ENCODE results near the gene PLXNA4.

Gene PLXNA4

DNA sequence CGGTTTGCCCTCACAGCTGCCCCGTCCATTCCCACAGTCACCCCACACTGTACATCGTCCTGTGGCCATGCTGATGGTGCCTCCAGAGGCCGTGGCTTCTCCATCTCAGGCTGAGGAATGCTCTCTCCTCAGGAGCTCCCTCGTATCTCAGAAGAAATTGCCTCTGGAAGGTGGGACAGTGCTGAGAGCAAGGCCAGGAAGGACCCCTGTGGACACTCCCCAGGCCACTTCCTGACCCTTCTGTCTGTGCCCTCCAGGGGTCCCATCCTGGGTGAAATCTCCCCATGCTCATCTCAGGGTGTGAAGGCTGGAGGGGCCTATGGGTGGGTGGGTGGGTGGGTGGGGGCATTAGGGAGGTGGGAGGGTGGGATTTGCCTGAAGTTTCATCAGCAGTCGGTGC lies 454.3 kb downstream of the PLXNA4 start:
- TF ChIP-seq MYC (IDR thresholded peaks at IDR 0.05; ENCODE audit: low read depth, low read length): no peak
- TF ChIP-seq, protein P1, sequence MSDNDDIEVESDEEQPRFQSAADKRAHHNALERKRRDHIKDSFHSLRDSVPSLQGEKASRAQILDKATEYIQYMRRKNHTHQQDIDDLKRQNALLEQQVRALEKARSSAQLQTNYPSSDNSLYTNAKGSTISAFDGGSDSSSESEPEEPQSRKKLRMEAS (IDR thresholded peaks at IDR 0.05; ENCODE audit: low read depth, low read length): no peak
- TF ChIP-seq, protein P2, sequence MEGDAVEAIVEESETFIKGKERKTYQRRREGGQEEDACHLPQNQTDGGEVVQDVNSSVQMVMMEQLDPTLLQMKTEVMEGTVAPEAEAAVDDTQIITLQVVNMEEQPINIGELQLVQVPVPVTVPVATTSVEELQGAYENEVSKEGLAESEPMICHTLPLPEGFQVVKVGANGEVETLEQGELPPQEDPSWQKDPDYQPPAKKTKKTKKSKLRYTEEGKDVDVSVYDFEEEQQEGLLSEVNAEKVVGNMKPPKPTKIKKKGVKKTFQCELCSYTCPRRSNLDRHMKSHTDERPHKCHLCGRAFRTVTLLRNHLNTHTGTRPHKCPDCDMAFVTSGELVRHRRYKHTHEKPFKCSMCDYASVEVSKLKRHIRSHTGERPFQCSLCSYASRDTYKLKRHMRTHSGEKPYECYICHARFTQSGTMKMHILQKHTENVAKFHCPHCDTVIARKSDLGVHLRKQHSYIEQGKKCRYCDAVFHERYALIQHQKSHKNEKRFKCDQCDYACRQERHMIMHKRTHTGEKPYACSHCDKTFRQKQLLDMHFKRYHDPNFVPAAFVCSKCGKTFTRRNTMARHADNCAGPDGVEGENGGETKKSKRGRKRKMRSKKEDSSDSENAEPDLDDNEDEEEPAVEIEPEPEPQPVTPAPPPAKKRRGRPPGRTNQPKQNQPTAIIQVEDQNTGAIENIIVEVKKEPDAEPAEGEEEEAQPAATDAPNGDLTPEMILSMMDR (IDR thresholded peaks at IDR 0.05; ENCODE audit: low read depth, low read length): no peak
- TF ChIP-seq POLR2A (IDR thresholded peaks at IDR 0.05; ENCODE audit: extremely low read depth, insufficient read length): no peak
- no peak for DNase-seq (ENCODE audit: low read depth)
- no peak overlapping the region for H3K4me3 ChIP-seq (ENCODE audit: low read depth, low read length)

DNA sequence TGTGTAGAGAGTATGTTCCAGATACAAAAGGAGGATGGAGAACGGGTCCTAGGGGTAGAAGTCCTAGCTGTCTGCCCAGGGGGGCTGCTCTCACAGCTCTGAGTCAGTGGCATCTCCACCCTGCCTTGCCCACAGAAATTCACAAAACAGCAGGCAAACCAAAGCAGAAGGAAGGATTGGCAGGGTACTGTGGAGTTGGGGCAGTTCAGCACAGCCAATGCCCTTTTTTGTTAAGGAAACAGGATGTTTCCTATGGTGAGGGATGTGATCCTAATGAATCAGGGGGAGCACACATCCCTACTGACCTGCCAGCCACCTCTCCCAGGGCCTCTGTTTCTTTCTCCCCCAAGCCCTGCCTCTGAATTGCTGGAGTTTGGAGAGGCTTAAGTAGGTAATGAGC lies 457.6 kb downstream of the PLXNA4 start:
- no peak for DNase-seq (ENCODE audit: low read depth)
- no peak overlapping the region for H3K4me3 ChIP-seq (ENCODE audit: low read depth, low read length)
- TF ChIP-seq, protein P1 (IDR thresholded peaks at IDR 0.05; ENCODE audit: low read depth, low read length): no peak
- TF ChIP-seq, protein P2 (IDR thresholded peaks at IDR 0.05; ENCODE audit: low read depth, low read length): no peak
- TF ChIP-seq MYC (IDR thresholded peaks at IDR 0.05; ENCODE audit: low read depth, low read length) (no peak), POLR2A (IDR thresholded peaks at IDR 0.05; ENCODE audit: extremely low read depth, insufficient read length) (no peak)

DNA sequence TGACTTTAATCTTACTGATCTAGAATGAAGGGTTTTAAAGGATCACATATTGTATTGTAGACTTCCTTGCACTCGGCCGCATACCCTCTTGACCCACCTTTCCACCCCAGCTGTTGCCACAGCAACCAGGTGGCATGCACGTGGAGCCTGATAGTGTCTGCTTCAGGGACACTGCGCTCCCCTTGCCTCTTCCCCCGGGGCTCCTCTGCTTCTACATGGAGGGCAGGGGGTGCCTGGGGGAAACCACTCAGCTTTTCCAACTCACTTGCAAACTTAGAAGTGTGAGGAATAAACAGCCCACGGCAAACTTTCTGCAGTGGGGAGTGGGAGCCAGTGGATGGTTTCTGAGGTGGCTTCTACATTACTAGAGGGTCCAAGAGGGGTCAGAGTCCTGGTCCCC lies 458.6 kb downstream of the PLXNA4 start:
- no peak overlapping the region for H3K4me3 ChIP-seq (ENCODE audit: low read depth, low read length)
- no peak for DNase-seq (ENCODE audit: low read depth)
- no peak for TF ChIP-seq MYC (IDR thresholded peaks at IDR 0.05; ENCODE audit: low read depth, low read length)
- TF ChIP-seq, protein P2 (IDR thresholded peaks at IDR 0.05; ENCODE audit: low read depth, low read length): no peak
- TF ChIP-seq, protein P1 (IDR thresholded peaks at IDR 0.05; ENCODE audit: low read depth, low read length): no peak
- TF ChIP-seq POLR2A (IDR thresholded peaks at IDR 0.05; ENCODE audit: extremely low read depth, insufficient read length): no peak

DNA sequence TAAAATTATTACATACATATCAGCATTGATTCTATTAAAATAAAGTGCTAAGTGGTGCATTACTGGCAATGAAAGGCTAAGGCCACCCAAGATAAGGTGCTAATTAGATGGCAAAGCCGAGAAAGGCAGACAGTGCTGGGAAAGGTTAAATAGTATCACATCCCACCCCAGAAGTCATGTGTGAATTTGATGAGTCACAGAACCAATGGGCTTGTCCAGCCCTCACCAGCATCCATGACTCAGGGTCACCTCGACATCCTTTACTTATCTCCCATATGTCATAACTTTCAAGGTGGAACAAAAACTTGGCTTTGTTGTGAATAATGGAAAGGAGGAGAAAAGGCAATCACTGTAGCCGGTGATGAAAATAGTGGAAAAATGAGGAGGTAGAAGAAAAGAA lies 459.1 kb downstream of the PLXNA4 start:
- no peak for DNase-seq (ENCODE audit: low read depth)
- H3K4me3 ChIP-seq (ENCODE audit: low read depth, low read length): no peak overlapping the region

DNA sequence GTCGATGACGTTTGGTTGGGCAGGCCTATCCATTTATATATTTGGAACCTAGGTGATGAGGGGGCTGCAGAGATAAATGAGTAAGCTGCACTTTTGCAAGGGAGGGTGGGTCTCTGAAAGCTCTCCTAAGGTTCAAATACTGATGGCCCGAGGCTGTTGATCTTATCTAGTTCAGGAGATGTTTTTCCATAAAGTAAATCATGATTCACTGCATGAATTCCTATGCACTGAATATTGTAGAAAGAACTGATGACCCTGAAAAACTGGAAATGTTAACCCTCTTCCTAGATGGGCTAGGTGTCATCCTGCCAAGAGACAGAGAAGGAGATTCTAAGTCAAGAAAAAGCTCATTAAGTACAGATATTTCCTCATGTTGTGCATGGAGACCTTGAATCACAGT lies 459.9 kb downstream of the PLXNA4 start:
- H3K4me3 ChIP-seq (ENCODE audit: low read depth, low read length): no peak overlapping the region
- DNase-seq (ENCODE audit: low read depth): no peak
- TF ChIP-seq, protein P2 (IDR thresholded peaks at IDR 0.05; ENCODE audit: low read depth, low read length): no peak
- TF ChIP-seq, protein P1 (IDR thresholded peaks at IDR 0.05; ENCODE audit: low read depth, low read length): no peak
- no peak for TF ChIP-seq POLR2A (IDR thresholded peaks at IDR 0.05; ENCODE audit: extremely low read depth, insufficient read length)
- TF ChIP-seq MYC (IDR thresholded peaks at IDR 0.05; ENCODE audit: low read depth, low read length): no peak

More for the DNA sequence above, 459.1 kb downstream of the PLXNA4 start:
- TF ChIP-seq, protein P1 (IDR thresholded peaks at IDR 0.05; ENCODE audit: low read depth, low read length): no peak
- TF ChIP-seq MYC (IDR thresholded peaks at IDR 0.05; ENCODE audit: low read depth, low read length) (no peak), POLR2A (IDR thresholded peaks at IDR 0.05; ENCODE audit: extremely low read depth, insufficient read length) (no peak)
- TF ChIP-seq, protein P2 (IDR thresholded peaks at IDR 0.05; ENCODE audit: low read depth, low read length): no peak
